Measurements from ENCODE around the gene GNAQ. TPM values are rescaled to one million over a fixed set of nuclear protein-coding genes. Genes with fewer than 3 reads are reported as not detected.

The GNAQ gene
- total and polyA plus RNA-seq, 4 experiments from 2014 or later = 6.9 to 57.2 (median 34.5) TPM

DNA sequence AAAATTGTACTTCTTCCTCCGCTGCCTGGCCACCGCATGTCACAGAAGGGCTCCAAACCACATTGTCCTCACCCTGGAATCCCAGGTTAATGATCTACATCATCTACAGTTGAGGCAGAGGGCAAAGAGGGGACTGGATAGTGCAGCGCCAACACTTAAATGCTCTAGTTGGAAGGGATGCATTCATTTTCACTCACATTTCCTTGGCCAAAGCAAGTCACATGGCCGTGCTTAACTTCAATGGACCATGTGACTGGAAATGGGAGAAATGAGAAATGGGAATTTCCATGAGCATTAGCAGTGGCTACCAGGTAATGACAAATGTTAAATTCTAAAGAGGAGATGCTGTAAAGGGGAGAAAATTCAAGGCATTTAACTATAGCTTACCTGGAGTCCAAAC is 13.3 kb upstream of the GNAQ start:
- ChIA-PET POLR2A (ENCODE audit: partially characterized antibody) (interaction anchor here (1.6 kb wide), 1 partner anchor 10 kb away, joined by 6 read pairs; no protein-coding TSS in a partner anchor), CTCF (ENCODE audit: partially characterized antibody) (interaction anchor here (1.0 to 2.5 kb wide), 5 partner anchors 9 to 77 kb away, joined by 3 to 17 read pairs (median 4); no protein-coding TSS in a partner anchor)

DNA sequence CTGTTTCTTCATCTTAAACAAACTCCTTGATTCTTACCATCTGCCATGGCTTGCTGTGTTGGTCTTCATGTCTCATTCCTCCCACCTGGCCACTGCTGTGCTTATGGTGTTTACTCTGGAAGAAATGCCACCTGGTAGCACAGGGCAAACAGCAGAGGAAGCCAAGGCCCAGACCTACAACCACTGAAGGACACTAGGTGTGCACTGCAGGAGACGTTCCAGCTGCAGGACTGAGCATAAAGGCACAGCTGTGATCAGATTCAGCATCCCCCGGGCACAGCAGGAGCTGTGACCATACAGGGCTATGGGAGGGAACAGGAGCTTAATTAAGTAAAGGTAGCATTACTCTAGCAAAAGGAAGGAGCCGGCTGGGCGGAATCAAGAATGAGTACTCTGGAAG is 12.6 kb upstream of the GNAQ start:
- Histone ChIP-seq H3K4me3 (ENCODE audit: low read length in 2 of 2) (no peak overlapping the region), H3K4me1 (ENCODE audit: insufficient read depth, low read length) (no peaks in the 10 kb centered on the region), H3K36me3 (ENCODE audit: insufficient read depth, low read length) (no peaks in the 10 kb centered on the region), H3K27ac (ENCODE audit: low read depth, low read length) (no peak overlapping the region), H3K27me3 (ENCODE audit: insufficient read depth, low read length) (no peaks in the 10 kb centered on the region), H3K9me3 (ENCODE audit: control insufficient read depth in 1 of 2, low read length in 2 of 2) (no peaks in the 10 kb centered on the region)
- no peak for DNase-seq
- CTCF ChIA-PET (ENCODE audit: partially characterized antibody) = interaction anchor here (1.0 kb wide), 2 partner anchors 8 to 9 kb away, joined by 3 read pairs; no protein-coding TSS in a partner anchor
- peaks cover 0 to 2% (median 0%) of the 10 kb centered on the region in 8 donors for H3K9me3 Mint-ChIP-seq
- H3K36me3 Mint-ChIP-seq = no peaks in the 10 kb centered on the region
- intact Hi-C loops (cut with micrococcal nuclease) = no loop called here
- no peak overlapping the region for H3K4me3 Mint-ChIP-seq
- H3K4me1 Mint-ChIP-seq = no peaks in the 10 kb centered on the region
- POLR2A ChIA-PET (ENCODE audit: partially characterized antibody) = interaction anchor here (1.6 kb wide), 1 partner anchor 9 kb away, joined by 6 read pairs; no protein-coding TSS in a partner anchor
- no peak overlapping the region for H3K27ac Mint-ChIP-seq
- peaks cover 0 to 6% of the 10 kb centered on the region in 2 donors for H3K27me3 Mint-ChIP-seq

More for the DNA sequence above, 13.3 kb upstream of the GNAQ start:
- H3K4me1 ChIP-seq (ENCODE audit: insufficient read depth, low read length) = no peaks in the 10 kb centered on the region
- no peaks in the 10 kb centered on the region for H3K36me3 ChIP-seq (ENCODE audit: insufficient read depth, low read length)
- H3K27me3 ChIP-seq (ENCODE audit: insufficient read depth, low read length) = no peaks in the 10 kb centered on the region
- Mint-ChIP-seq H3K27me3 (peaks cover 0 to 6% of the 10 kb centered on the region in 2 donors), H3K36me3 (no peaks in the 10 kb centered on the region), H3K9me3 (peaks cover 0 to 2% (median 0%) of the 10 kb centered on the region in 8 donors), H3K4me1 (no peaks in the 10 kb centered on the region), H3K4me3 (no peak overlapping the region), H3K27ac (no peak overlapping the region)
- H3K4me3 ChIP-seq (ENCODE audit: low read length in 2 of 2) = no peak overlapping the region
- no peak for DNase-seq
- H3K27ac ChIP-seq (ENCODE audit: low read depth, low read length) = no peak overlapping the region
- H3K9me3 ChIP-seq (ENCODE audit: control insufficient read depth in 1 of 2, low read length in 2 of 2) = no peaks in the 10 kb centered on the region
- intact Hi-C loops (cut with micrococcal nuclease) = no loop called here

DNA sequence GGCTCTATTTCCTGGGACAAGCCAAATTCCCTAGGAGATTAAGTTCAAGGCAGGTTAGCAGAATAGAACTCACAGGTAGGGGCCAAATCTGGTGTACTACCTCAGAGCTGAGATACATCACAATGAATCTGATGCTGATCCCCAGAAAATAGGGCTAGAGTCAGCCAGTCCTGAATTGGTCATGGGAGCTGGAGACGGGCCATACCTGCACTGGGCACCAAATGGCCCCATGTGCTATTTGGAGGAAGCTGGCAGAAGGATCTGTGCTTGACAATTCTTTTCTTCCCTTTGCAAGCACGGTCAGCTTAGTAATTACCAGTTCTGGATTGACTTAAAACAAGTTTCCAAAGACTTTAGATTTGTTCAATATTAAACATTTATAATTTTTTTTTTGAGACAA is 10.4 kb upstream of the GNAQ start:
- Histone ChIP-seq H3K4me3 (ENCODE audit: low read length in 2 of 2) (no peak overlapping the region), H3K27me3 (ENCODE audit: insufficient read depth, low read length) (no peaks in the 10 kb centered on the region), H3K27ac (ENCODE audit: low read depth, low read length) (no peak overlapping the region), H3K4me1 (ENCODE audit: insufficient read depth, low read length) (no peaks in the 10 kb centered on the region), H3K36me3 (ENCODE audit: insufficient read depth, low read length) (no peaks in the 10 kb centered on the region), H3K9me3 (ENCODE audit: control insufficient read depth in 1 of 2, low read length in 2 of 2) (no peaks in the 10 kb centered on the region)
- Mint-ChIP-seq H3K27me3 (peaks cover 0 to 6% of the 10 kb centered on the region in 2 donors), H3K4me1 (no peaks in the 10 kb centered on the region), H3K36me3 (no peaks in the 10 kb centered on the region), H3K9me3 (peaks cover 0 to 2% (median 0%) of the 10 kb centered on the region in 8 donors), H3K27ac (no peak overlapping the region), H3K4me3 (no peak overlapping the region)
- CTCF ChIA-PET (ENCODE audit: partially characterized antibody) = interaction anchor here (0.7 kb wide), 2 partner anchors 11 to 80 kb away, joined by 3 read pairs; no protein-coding TSS in a partner anchor
- POLR2A ChIA-PET (ENCODE audit: partially characterized antibody) = no interaction called here
- intact Hi-C loops (cut with micrococcal nuclease) = no loop called here
- DNase-seq = no peak

DNA sequence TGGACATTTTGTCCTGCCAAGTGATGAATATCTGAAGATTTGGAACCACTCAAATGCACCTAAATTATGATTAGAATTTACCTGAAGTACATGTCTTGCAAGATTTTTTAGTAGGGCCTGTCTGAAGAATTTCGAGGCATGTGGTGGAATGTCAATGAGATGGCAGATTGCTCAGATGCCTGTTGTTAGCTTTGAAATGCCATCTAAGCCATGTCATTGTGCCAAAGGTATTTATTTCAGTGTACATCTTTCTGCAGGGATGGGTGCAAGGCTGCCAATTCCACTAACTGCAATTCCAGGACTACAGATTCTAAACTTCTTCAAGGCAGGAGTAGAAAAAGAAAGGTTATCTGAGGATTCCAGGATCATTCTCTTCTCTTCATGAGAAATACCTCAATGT is 9.1 kb upstream of the GNAQ start:
- no peak overlapping the region for H3K27ac ChIP-seq (ENCODE audit: low read depth, low read length)
- H3K4me1 Mint-ChIP-seq = peaks cover 0 to under 1% (median under 1%) of the 10 kb centered on the region in 4 donors
- no peak overlapping the region for H3K4me3 Mint-ChIP-seq
- no peak overlapping the region for H3K4me3 ChIP-seq (ENCODE audit: low read length in 2 of 2)
- H3K36me3 Mint-ChIP-seq = no peaks in the 10 kb centered on the region
- peaks cover 0 to 2% (median 0%) of the 10 kb centered on the region in 8 donors for H3K9me3 Mint-ChIP-seq
- H3K4me1 ChIP-seq (ENCODE audit: insufficient read depth, low read length) = no peaks in the 10 kb centered on the region
- no peak overlapping the region for H3K27ac Mint-ChIP-seq
- intact Hi-C loops (cut with micrococcal nuclease) = no loop called here
- H3K27me3 ChIP-seq (ENCODE audit: insufficient read depth, low read length) = no peaks in the 10 kb centered on the region
- no peaks in the 10 kb centered on the region for H3K36me3 ChIP-seq (ENCODE audit: insufficient read depth, low read length)
- ChIA-PET POLR2A (ENCODE audit: partially characterized antibody) (no interaction called here), CTCF (ENCODE audit: partially characterized antibody) (interaction anchor here (1.1 kb wide), 2 partner anchors 64 to 81 kb away, joined by 4 to 5 read pairs; no protein-coding TSS in a partner anchor)
- H3K9me3 ChIP-seq (ENCODE audit: control insufficient read depth in 1 of 2, low read length in 2 of 2) = no peaks in the 10 kb centered on the region
- H3K27me3 Mint-ChIP-seq = peaks cover 0 to 6% of the 10 kb centered on the region in 2 donors
- DNase-seq = no peak

DNA sequence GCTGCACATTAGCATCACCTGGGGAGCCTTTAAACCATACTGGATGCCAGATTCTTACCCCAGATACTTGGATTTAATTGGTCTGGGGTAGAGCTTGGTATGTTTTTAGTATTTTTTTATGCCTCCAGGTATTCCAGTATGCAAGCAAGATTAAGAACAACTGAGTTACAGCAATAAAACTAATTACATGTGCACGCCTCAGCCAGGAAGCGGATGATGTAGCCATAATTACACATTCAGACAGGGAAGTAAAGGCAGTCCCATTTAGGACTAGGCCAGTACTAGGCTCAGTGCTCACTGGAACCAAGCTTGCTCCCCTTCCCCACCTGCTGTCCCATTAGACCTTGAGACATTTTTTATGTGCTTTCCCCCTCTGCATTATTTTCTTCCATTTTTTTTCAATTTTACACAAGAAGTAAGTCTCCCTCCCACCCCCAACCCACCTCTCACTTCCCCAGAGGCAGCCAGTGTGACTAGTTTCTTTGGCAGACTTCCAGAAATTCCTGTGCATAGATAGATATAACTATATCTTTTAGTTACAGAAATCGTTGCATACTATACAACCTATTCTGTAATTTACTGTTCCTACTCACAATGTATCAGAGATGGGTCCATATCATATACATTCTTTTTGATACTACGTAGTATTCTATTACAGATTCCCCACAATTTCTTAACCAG is 7.1 kb upstream of the GNAQ start:
- no peak for DNase-seq
- Histone ChIP-seq H3K27ac (ENCODE audit: low read depth, low read length) (no peak overlapping the region), H3K36me3 (ENCODE audit: insufficient read depth, low read length) (no peaks in the 10 kb centered on the region), H3K27me3 (ENCODE audit: insufficient read depth, low read length) (no peaks in the 10 kb centered on the region), H3K4me1 (ENCODE audit: insufficient read depth, low read length) (peaks cover 19% of the 10 kb centered on the region), H3K9me3 (ENCODE audit: control insufficient read depth in 1 of 2, low read length in 2 of 2) (no peaks in the 10 kb centered on the region), H3K4me3 (ENCODE audit: low read length in 2 of 2) (no peak overlapping the region)
- ChIA-PET POLR2A (ENCODE audit: partially characterized antibody) (interaction anchor here (0.6 kb wide), 1 partner anchor 1603 kb away, joined by 3 read pairs; no protein-coding TSS in a partner anchor), CTCF (ENCODE audit: partially characterized antibody) (interaction anchor here (0.7 to 5.2 kb wide), 3 partner anchors 14 to 176 kb away, joined by 3 to 40 read pairs (median 4); no protein-coding TSS in a partner anchor)
- intact Hi-C loops (cut with micrococcal nuclease) = loop anchor here (10.0 kb wide), 1 partner anchor 374 kb away; no protein-coding TSS in a partner anchor
- H3K9me3 Mint-ChIP-seq = no peaks in the 10 kb centered on the region
- H3K4me1 Mint-ChIP-seq = peaks cover 16 to 20% (median 19%) of the 10 kb centered on the region in 4 donors
- no peak overlapping the region for H3K4me3 Mint-ChIP-seq
- no peaks in the 10 kb centered on the region for H3K27me3 Mint-ChIP-seq
- H3K27ac Mint-ChIP-seq = no peak overlapping the region
- no peaks in the 10 kb centered on the region for H3K36me3 Mint-ChIP-seq

DNA sequence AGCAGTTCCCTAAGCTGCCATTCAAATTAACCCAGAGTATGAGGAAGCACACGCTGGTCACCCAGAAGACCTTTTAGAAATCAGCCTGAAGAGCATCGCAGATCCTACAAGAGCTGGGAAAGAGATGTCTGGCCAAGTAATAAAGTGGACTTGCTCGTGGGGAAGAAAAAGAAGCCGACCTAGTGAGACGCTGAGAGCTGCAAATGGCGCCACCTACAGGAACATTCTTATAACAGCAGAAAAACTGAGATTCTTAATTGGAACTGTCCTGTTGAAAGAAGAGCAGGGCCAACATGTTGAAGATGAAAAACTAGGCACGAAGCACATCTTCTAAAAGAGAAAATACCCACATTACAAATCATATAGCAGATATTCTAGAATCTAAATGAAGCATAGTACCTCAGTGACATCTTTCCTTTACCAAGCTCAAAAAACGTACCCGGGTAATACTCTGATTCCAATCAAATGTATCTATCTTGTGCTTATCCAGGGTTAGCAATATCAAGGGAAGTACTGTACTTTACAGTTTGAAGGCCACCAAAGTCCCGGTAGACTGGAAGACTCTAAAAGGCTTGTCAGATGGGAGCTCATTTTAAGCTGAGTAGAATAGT is 3.9 kb upstream of the GNAQ start:
- H3K27ac ChIP-seq (ENCODE audit: low read depth, low read length) = no peak overlapping the region
- Mint-ChIP-seq H3K36me3 (peaks cover 0 to 10% of the 10 kb centered on the region in 2 donors), H3K4me1 (peaks cover 28 to 39% (median 33%) of the 10 kb centered on the region in 4 donors), H3K9me3 (peaks cover 0 to 5% (median 0%) of the 10 kb centered on the region in 8 donors), H3K27me3 (no peaks in the 10 kb centered on the region), H3K4me3 (peak overlapping the region in 4 of 8 donors; percentile 20 to 62 (median 34)), H3K27ac (peak overlapping the region; percentile 6 to 91 (median 70))
- no peaks in the 10 kb centered on the region for H3K9me3 ChIP-seq (ENCODE audit: control insufficient read depth in 1 of 2, low read length in 2 of 2)
- H3K4me3 ChIP-seq (ENCODE audit: low read length in 2 of 2) = no peak overlapping the region
- H3K4me1 ChIP-seq (ENCODE audit: insufficient read depth, low read length) = peaks cover 34% of the 10 kb centered on the region
- no peaks in the 10 kb centered on the region for H3K27me3 ChIP-seq (ENCODE audit: insufficient read depth, low read length)
- ChIA-PET POLR2A (ENCODE audit: partially characterized antibody) (interaction anchor here (0.5 to 2.4 kb wide), 11 partner anchors 10 to 217 kb away, joined by 3 to 10 read pairs (median 5); no protein-coding TSS in a partner anchor), CTCF (ENCODE audit: partially characterized antibody) (interaction anchor here (0.6 to 5.9 kb wide), 63 partner anchors 8 to 1641 kb away, joined by 3 to 129 read pairs (median 4); partner anchors contain the start of genes CEP78 and RFK)
- intact Hi-C loops (cut with micrococcal nuclease) = loop anchor here (1.0 to 10.0 kb wide), 10 partner anchors 31 to 602 kb away; no protein-coding TSS in a partner anchor
- no peaks in the 10 kb centered on the region for H3K36me3 ChIP-seq (ENCODE audit: insufficient read depth, low read length)
- peak; percentile 61 to 75 (median 72) for DNase-seq
